Measurements from ENCODE around the gene LRRC4C.

The LRRC4C gene

DNA sequence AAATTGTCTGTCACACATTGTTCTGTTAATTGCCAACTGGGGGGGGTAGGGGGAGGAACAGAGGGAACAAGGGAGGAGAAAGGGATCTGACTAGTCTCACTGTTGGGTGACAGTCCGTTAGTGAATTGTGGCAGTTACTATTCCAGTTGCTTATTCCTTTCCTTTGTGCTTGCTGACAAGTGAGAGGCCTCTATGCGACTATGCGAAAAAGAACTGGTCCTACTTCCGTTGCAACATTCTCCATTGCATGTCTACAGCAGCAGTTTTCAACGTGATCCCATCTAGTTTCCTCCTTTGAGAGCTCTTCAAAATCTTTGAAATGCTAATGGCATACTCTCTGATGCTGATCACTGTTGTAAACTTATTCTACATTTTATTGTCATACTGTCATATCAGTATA lies 672.2 kb downstream of the LRRC4C start:
- no peak for DNase-seq (ENCODE audit: insufficient read length, low spot score)
- no peak for FAIRE-seq

DNA sequence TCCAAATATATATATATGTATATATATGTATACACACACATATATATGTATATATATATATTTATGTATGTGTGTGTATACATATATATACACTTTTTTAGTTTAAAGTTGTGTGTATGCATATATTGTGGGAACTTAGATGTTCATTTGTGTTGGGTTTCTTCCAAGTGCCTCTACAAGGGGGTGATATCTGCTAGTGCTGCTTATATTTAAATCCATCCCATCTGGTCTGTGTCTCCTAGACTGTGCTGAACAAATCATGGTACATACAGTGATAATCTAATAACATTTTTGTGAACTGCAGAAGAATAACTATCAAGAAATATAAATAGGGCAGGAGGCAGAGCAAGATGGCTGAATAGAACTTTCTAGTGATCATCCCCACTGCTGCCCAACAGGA lies 696.4 kb downstream of the LRRC4C start:
- no peak for DNase-seq (ENCODE audit: insufficient read length, low spot score)
- FAIRE-seq: no peak

- FAIRE-seq (no peak), DNase-seq (ENCODE audit: insufficient read length, low spot score) (no peak)
Measured at GRCh38 chr11:40759341-40759740, 700.1 kb downstream of the LRRC4C start.

GRCh38 chr11:40754297-40754696 lies 705.2 kb downstream of the LRRC4C start:
- FAIRE-seq: no peak
- no peak for DNase-seq (ENCODE audit: insufficient read length, low spot score)

DNA sequence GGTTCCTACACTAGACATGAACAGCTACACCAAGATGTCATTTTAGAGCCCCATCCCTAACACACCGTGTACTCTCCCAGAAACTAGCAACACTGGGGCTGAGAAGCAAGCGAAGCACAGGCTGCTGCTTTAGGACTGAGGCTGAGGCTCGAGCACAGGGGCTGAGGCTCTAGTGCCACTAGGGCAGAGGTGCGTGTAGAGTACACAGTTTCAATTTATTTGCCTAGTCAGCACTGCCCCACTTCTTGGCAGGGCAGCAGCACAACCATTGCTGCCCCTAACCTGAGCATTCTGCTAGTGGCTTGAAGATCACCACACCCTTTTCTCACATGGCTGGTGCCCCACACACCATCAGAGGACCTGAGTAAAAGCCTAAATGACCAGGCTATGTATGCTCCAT lies 713.2 kb downstream of the LRRC4C start:
- DNase-seq (ENCODE audit: insufficient read length, low spot score): no peak
- FAIRE-seq: no peak

DNA sequence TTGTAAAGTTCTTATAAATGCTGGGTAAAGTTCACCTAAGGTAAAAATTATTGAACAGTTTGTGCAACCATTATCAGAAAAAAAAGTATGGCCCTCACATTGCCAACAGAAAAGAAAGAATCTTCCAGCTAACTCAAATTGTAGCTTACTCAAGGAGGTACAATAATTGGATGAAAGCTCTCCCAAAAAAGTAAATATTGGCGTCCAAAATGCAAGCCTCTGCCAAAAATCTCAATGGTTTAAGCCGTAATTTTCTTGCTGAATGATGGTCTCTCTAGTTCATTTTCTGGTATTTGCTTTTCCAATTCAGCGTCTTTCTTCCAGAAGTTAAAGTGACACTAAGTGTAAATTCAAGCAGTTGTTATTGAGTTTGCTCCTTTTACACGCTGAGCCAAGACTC lies 727.3 kb downstream of the LRRC4C start:
- DNase-seq (ENCODE audit: insufficient read length, low spot score) (no peak), FAIRE-seq (no peak)

- FAIRE-seq: no peak
- no peak for DNase-seq (ENCODE audit: insufficient read length, low spot score)
Measured at GRCh38 chr11:40722179-40722795, 737.2 kb downstream of the LRRC4C start.

DNA sequence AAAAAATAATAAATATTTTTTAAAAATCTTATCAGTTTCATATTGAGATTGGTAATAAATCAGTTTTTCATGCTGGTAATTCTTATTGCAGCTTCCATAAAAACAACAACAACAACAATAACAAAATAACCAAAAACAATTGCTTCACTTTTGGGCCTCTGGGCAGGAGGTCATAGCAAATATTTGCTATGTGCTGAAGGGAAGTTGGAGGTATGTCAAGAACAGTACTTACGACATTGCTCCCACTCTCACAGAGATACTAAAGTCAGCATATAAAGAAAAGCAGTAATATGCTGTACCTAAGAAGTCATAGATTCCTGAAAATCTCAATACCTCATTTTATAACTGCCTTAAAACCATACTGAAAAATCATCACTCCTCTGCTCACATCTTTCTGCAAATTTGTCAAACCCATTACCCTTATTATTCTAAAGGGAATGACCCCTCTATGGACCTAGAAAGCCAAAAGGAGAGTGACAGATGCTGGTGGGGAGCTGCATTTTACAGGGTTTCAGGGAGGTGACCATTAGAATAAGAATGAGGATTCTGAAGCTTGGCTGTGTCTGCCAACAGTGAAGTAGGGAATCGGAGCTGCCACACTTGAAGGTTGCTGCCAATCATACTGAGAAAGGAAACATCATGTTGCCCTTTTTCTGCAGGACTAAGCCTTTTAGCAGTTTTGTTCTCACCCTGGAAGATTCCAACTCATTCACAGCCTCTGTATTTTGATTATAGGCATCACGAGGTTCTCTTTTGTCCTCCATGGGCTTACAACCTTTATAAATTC lies 742.9 kb downstream of the LRRC4C start:
- FAIRE-seq (no peak), DNase-seq (ENCODE audit: insufficient read length, low spot score) (no peak)

DNA sequence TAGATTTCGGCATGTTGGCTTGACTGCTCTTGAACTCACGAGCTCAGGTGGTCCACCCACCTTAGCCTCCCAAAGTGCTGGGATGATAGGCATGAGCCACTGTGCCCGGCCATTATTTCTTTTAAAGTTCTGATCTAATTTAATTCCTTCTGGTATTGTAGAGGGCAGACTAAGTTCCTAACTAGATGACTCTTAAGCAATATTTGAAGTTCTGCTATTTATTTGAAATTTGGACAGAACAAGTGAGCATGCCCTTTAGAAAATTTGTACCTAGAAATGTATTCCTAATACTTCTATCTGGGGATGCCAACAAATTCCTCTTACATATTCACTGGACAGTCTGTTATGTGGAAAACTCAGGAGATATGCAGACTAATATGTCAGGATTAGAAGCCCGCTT lies 746.4 kb downstream of the LRRC4C start:
- FAIRE-seq (no peak), DNase-seq (ENCODE audit: insufficient read length, low spot score) (no peak)

DNA sequence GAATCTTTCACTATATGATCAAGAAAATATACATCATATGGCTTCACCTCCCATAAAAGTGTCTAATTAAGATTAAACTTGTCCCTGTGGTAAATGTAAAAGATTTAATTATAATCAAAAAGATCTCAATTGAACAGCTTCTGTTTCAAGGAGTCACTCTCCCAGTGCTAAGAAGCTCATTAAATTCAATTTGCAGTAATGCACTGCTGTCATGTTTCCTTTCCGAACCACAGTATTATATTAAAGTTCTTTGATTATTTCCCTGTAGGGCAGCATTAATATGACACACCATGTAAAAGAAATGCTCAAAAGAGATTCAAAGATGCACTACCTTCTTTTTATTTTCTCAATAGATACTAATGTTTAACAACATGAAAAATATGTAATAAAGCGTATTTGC lies 758.4 kb downstream of the LRRC4C start:
- no peak for DNase-seq (ENCODE audit: insufficient read length, low spot score)

DNA sequence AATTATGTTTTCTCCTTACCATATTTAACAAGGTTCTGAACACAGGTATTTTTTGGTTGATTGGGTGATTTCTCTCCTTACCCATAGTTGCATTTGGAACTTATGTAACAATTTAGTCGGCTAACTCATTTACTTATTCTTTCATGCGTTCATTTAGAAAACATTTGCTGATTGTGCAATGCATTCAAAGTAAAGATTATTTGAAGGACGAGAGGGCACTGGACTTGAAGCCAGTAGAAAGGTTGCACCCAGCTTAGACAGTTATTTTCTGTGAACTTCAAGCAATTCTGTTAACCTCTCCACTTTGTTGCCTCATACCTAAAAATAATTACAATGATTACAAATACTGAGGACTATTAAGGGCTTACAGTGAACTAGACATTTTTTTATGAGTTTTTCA lies 769.6 kb downstream of the LRRC4C start:
- FAIRE-seq (no peak), DNase-seq (ENCODE audit: insufficient read length, low spot score) (no peak)

More for the DNA sequence above, 758.4 kb downstream of the LRRC4C start:
- FAIRE-seq: no peak

- no peak for FAIRE-seq
- no peak for DNase-seq (ENCODE audit: insufficient read length, low spot score)
Measured at GRCh38 chr11:40688369-40688768, 771.1 kb downstream of the LRRC4C start.

GRCh38 chr11:40686765-40687164 lies 772.7 kb downstream of the LRRC4C start:
- no peak for DNase-seq (ENCODE audit: insufficient read length, low spot score)
- FAIRE-seq: no peak

- DNase-seq (ENCODE audit: insufficient read length, low spot score) (no peak), FAIRE-seq (no peak)
Measured at GRCh38 chr11:40683010-40683409, 776.4 kb downstream of the LRRC4C start.

GRCh38 chr11:40679276-40679675 lies 780.2 kb downstream of the LRRC4C start:
- DNase-seq (ENCODE audit: insufficient read length, low spot score) (no peak), FAIRE-seq (no peak)

GRCh38 chr11:40647295-40647694 lies 812.2 kb downstream of the LRRC4C start:
- FAIRE-seq (no peak), DNase-seq (ENCODE audit: insufficient read length, low spot score) (no peak)

- no peak for FAIRE-seq
- no peak for DNase-seq (ENCODE audit: insufficient read length, low spot score)
Measured at GRCh38 chr11:40642284-40642683, 817.2 kb downstream of the LRRC4C start.

GRCh38 chr11:40619654-40620053 lies 839.8 kb downstream of the LRRC4C start:
- FAIRE-seq: no peak
- DNase-seq (ENCODE audit: insufficient read length, low spot score): no peak

- no peak for FAIRE-seq
- no peak for DNase-seq (ENCODE audit: insufficient read length, low spot score)
Measured at GRCh38 chr11:40606800-40607199, 852.7 kb downstream of the LRRC4C start.

DNA sequence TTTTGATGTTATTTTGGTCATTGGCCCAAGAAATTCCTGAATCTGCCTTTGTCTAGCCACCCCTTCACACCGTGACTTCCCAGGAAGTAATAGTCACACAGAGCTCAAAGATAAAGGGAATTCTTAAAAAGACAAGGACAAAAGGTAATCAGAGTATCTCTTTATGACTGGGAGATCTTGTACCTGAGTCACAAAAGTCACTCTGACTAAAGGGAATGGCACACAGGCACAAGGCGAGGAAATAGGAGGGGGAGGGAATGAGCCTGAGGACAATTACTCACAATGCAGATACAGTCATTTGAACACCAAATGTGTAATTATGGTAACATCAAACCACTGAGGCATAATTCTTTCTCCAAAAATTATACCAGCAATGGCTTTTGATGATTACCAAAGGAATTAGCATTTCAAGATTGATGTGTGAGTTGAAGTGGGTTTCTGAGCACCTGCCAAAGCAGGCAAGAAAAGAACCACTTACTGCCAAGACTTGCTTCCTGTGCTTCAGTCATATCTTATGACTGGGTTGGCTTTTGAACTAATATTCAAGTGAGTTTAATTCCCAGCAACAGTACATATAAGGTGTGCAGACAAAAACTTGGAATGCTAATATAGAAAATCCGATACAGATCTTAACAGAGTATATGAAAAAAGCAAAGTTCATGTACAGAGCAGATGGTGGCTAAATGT lies 856.4 kb downstream of the LRRC4C start:
- no peak for DNase-seq (ENCODE audit: insufficient read length, low spot score)
- no peak for FAIRE-seq

DNA sequence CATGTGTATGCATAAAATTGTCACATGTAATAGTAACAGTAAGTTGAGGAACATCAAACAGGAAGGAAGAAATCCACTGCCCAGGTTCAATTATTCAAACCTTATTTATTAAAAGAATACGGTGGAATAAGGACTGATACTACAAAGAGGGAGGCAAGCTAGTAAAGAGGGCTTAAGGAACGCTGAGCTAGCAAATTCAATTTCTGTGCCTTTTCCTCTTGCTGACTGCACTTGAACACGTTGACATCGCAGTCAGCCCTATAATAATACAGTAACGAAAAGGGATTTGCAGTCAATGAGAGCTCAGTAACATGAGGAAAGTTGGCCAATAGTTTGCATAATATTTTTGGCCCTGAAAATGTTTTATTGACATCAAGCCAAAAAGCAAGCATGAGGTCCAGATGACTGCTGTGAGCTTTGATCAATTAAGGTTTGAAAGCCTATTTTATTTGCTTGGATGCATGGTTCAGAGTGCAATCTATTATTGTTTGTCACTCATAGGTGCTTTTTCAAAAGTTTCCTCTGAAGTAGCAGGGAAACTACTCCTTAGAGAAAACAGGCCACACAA lies 861.8 kb downstream of the LRRC4C start:
- DNase-seq (ENCODE audit: insufficient read length, low spot score) (no peak), FAIRE-seq (no peak)
